ENCODE data around the gene DAND5. TPM values are rescaled to one million over a fixed set of nuclear protein-coding genes. Genes with fewer than 3 reads are reported as not detected.

The DAND5 gene
- total and polyA plus RNA-seq, 9 of the 15 experiments (the other 6 are each of a cell fraction or from before 2014, with no cell fraction given): 0.22 to 0.83 (median 0.60) TPM

- Histone ChIP-seq H2AFZ (ENCODE audit: low read depth, low read length) (no peak overlapping the region), H3K36me3 (ENCODE audit: control insufficient read depth, insufficient read depth, low read length) (peaks cover 59% of the 10 kb centered on the region; the same call in 2 of the 3 replicates), H3K4me1 (replicated peaks in 1 of 2; ENCODE audit: control insufficient read depth in 2 of 2, insufficient read depth in 2 of 2, low read length in 2 of 2) (peaks cover 0 to 39% of the 10 kb centered on the region in 2 experiments; a peak in 3 of 5 replicates), H3K9ac (ENCODE audit: insufficient read depth in 1 of 2, low read depth in 2 of 2, low read length in 2 of 2) (peak overlapping the region in 1 of 2 experiments; percentile 56; a peak in 2 of 4 replicates), H3K79me2 (ENCODE audit: control insufficient read depth, insufficient read depth, low read length) (peaks cover 52% of the 10 kb centered on the region), H3K9me3 (replicated peaks; ENCODE audit: control insufficient read depth, insufficient read depth, low read depth, low read length) (no peaks in the 10 kb centered on the region), H3K27ac (ENCODE audit: extremely low read depth, low read depth, low read length) (peak overlapping the region; percentile 4; the same call in 1 of the 3 replicates), H4K20me1 (replicated peaks; ENCODE audit: control insufficient read depth, insufficient read depth, low read length) (no peaks in the 10 kb centered on the region; the same call in 1 of the 2 replicates), H3K27me3 (ENCODE audit: control insufficient read depth in 2 of 2, insufficient read depth in 2 of 2, low read length in 2 of 2) (no peaks in the 10 kb centered on the region), H3K4me3 (no peak overlapping the region), H3K9me1 (ENCODE audit: control insufficient read depth, insufficient read depth, low read length) (no peaks in the 10 kb centered on the region), H3K4me2 (ENCODE audit: insufficient read depth, low read length) (no peak overlapping the region)
- CTCF ChIA-PET (ENCODE audit: low intra/inter-chr PET ratio): no interaction called here
- no peak for TF ChIP-seq SMARCA4 (IDR thresholded peaks at IDR 0.05)
- no peak for TF ChIP-seq JUN (IDR thresholded peaks at IDR 0.05; ENCODE audit: borderline replicate concordance, low read depth, low read length)
- no peak for TF ChIP-seq JUN (CRISPR knock-in tag; IDR thresholded peaks at IDR 0.05; ENCODE audit: borderline replicate concordance)
- no peak for TF ChIP-seq THRAP3 (IDR thresholded peaks at IDR 0.05; ENCODE audit: borderline replicate concordance)
- no peak for TF ChIP-seq NR2F6 (CRISPR knock-in tag; IDR thresholded peaks at IDR 0.05)
- TF ChIP-seq ZFP36 (IDR thresholded peaks at IDR 0.05; ENCODE audit: low read depth, low read length, partially characterized antibody): no peak
- no peak for TF ChIP-seq ZNF561 (CRISPR knock-in tag; conservative IDR thresholded peaks at IDR 0.05)
- no peak for TF ChIP-seq ZBTB12 (CRISPR knock-in tag; IDR thresholded peaks at IDR 0.05)
- no peak for TF ChIP-seq HCFC1 (IDR thresholded peaks at IDR 0.05; ENCODE audit: low read depth, low read length)
- no peak for TF ChIP-seq MAX (CRISPR knock-in tag; IDR thresholded peaks at IDR 0.05)
- no peak for TF ChIP-seq ID3 (CRISPR knock-in tag; IDR thresholded peaks at IDR 0.05)
- no peak for TF ChIP-seq ID3 (tag; IDR thresholded peaks at IDR 0.05)
- 23% methylated on average over 1 of the region's 1 CpG for WGBS (ENCODE audit: insufficient coverage, low coverage, missing lambda C conversion rate)
- ATAC-seq (no peak), DNase-seq (ENCODE audit: extremely low read depth in 1 of 4, low spot score in 3 of 4) (no peak), FAIRE-seq (no peak)
- no TSS peak for BruUV-seq (replicated peaks)
- in situ Hi-C loops (cut with MboI): no loop called here
- intact Hi-C loops (cut with micrococcal nuclease): no loop called here
- POLR2A ChIA-PET: interaction anchor here (0.7 to 3.7 kb wide), 10 partner anchors 8 to 209 kb away, joined by 3 to 18 read pairs (median 6); partner anchors contain the start of genes DAND5, GCDH, KLF1 and RAD23A
These were observed 14.8 kb upstream of the DAND5 start for GRCh38 chr19:12954612-12954962.

All from K562 (cell line).